GM12801 (cell line): ENCODE results near the gene DDX39A.

ENCODE experiments used
- TF ChIP-seq, protein P1 (sequence below): IDR thresholded peaks from one replicate; pipeline ENCODE4 v1.5.1; 2011; ENCODE audit warnings: control low read depth; ENCODE audit not compliant: insufficient read length; ENCODE audit errors: extremely low read depth

The DDX39A gene

DNA sequence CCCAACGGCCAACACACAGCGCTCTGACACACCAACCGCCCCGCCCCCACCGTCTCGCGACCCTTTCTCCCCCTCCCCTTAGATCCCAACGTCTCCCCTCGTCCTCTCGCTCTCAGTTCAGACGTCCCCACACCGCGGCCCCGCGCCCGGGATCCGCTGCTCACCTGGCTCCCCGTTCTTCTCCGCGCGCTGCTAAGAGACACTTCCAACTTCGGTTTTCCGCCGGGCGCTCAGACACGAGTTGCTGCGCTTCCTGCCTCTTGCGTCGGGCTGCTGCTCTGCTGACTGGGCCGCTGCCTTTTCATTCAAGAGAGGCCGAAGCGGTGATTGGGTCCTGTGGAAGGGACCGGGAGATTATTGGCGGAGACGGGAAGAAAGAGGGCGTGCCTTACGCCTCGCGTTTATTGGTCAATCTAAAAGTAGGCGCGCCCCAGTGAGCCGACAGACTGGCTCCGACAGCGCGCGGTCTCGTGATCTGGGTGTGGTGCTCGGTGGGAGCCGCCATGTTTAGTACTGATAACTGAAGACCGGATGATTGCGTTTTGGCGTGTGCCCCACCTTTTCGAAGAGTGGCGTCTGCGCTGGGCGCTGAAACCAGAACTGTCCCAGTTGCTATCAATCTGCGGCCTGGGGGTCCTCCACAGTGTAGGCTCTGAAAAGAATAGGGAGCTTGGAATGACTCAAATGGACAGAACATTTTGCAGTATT lies at the start of gene DDX39A:
TSS of gene DDX39A (minus strand) at position 236 of the 708 bp plus-strand sequence. CDS start 6,121 bp downstream, outside the sequence.
- TF ChIP-seq, protein P1, sequence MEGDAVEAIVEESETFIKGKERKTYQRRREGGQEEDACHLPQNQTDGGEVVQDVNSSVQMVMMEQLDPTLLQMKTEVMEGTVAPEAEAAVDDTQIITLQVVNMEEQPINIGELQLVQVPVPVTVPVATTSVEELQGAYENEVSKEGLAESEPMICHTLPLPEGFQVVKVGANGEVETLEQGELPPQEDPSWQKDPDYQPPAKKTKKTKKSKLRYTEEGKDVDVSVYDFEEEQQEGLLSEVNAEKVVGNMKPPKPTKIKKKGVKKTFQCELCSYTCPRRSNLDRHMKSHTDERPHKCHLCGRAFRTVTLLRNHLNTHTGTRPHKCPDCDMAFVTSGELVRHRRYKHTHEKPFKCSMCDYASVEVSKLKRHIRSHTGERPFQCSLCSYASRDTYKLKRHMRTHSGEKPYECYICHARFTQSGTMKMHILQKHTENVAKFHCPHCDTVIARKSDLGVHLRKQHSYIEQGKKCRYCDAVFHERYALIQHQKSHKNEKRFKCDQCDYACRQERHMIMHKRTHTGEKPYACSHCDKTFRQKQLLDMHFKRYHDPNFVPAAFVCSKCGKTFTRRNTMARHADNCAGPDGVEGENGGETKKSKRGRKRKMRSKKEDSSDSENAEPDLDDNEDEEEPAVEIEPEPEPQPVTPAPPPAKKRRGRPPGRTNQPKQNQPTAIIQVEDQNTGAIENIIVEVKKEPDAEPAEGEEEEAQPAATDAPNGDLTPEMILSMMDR = no peak

DNA sequence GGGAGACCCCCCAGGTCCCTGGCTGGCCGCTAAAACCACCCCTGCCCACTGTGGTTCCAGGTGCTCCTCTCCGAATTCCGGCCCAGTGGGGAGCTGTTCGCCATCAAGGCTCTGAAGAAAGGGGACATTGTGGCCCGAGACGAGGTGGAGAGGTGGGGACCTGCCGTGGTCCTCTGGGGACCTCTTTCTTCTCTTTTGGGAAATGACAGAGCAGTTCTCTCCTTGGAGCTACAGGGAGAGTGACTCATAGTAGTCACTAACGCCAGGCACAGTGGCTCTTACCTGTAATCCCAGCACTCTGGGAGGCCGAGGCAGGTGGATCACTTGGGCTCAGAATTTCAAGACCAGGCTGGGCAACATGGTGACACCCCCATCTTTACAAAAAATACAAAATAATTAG lies 48.7 kb upstream of the DDX39A start:
- TF ChIP-seq, protein P1 = no peak

DNA sequence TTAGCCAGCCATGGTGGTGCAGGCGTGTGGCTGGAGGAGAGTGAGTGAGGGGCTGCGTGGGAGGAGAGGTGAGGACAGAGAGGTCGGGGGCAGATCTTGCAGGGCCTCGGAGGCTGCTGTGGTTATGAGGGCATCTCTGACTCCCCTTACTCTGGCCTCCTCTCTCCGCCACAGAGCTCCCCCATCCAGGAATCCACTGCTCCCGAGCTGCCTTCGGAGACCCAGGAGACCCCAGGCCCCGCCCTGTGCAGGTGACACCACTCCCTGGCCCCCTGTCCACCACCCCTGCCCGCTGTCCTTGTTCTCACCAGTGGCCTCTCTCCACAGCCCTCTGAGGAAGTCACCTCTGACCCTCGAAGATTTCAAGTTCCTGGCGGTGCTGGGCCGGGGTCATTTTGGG lies 48.2 kb upstream of the DDX39A start:
- TF ChIP-seq, protein P1 = no peak

DNA sequence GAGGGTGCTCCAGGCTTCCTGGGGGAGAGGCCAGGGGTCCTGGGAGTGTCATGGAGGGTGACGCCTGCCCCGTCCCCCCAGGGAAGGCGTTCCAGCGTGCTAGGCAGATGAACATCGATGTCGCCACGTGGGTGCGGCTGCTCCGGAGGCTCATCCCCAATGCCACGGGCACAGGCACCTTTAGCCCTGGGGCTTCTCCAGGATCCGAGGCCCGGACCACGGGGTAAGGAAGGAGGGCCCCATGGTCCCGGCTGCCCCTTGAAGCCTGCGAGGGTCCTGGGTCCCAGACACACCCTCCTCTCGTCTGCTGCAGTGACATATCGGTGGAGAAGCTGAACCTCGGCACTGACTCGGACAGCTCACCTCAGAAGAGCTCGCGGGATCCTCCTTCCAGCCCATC lies 44.6 kb upstream of the DDX39A start:
- TF ChIP-seq, protein P1 = no peak

DNA sequence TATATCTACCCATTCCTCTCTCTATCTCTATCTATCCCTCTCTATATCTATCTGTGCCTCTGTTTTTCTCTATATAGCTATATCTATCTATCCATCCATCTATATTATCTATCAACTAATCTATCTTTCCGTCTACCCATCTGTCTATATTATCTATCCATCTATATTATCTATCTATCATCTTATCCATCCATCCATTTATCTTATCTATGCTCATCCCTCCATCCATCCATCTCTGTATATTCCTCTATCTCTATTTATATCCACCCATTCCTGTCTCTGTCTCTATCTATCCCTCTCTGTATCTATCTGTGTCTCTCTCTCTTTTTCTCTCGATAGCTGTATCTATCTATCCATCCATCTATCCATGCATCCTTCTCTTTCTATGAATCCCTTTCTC lies 41.8 kb upstream of the DDX39A start:
- TF ChIP-seq, protein P1 = no peak

DNA sequence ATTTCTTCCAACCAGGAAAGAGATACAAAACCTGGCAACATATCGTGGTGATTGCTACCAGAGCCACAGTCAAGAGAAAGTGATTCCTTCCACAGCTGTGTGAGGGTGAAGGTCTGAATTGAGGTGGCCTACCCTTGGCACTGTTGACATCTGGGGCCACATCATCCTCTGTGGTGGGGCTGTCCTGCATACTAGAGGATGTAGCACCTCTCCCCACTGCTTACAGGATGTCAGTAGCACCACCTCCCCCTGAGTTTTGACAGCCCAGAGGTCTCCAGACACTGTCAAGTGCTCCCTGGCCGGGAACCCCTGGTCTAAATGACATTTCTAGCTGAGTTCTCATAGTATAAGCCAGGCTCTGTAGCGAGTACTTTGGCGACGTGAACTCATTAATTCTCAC lies 40.6 kb upstream of the DDX39A start:
- TF ChIP-seq, protein P1 = no peak

DNA sequence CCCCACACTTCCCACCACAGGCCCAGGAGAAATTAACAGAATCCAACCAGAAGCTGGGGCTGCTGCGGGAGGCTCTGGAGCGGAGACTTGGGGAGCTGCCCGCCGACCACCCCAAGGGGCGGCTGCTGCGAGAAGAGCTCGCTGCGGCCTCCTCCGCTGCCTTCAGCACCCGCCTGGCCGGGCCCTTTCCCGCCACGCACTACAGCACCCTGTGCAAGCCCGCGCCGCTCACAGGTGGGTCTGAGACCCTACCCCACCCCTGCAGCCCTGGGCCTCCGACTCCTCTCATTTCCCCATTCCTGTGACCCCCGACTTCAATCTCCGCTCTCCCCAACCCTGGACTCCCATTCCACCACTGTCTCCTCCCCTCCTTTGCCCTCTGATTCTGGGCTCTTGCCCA lies 31.7 kb upstream of the DDX39A start:
- TF ChIP-seq, protein P1 = no peak
